ENCODE results near the gene XPNPEP2. TPM values are rescaled to one million over a fixed set of nuclear protein-coding genes. Genes with fewer than 3 reads are reported as not detected.

XPNPEP2 gene
- total RNA-seq, 4 donors from 2014 or later, result 3.4 to 25.0 (median 8.4) TPM

GRCh38 chrX:129705988-129706387 lies 32.8 kb upstream of the XPNPEP2 start:
- TF ChIP-seq CTCF (IDR thresholded peaks at IDR 0.05; ENCODE audit: low read depth), result no peak

GRCh38 chrX:129706400-129707072 lies 32.2 kb upstream of the XPNPEP2 start:
- no peak for TF ChIP-seq CTCF (IDR thresholded peaks at IDR 0.05; ENCODE audit: low read depth)

- TF ChIP-seq CTCF (IDR thresholded peaks at IDR 0.05; ENCODE audit: low read depth), result no peak
These were observed 24.2 kb upstream of the XPNPEP2 start for GRCh38 chrX:129714581-129714980.

GRCh38 chrX:129716507-129716906 lies 22.3 kb upstream of the XPNPEP2 start:
- no peak for TF ChIP-seq CTCF (IDR thresholded peaks at IDR 0.05; ENCODE audit: low read depth)

- no peak for TF ChIP-seq CTCF (IDR thresholded peaks at IDR 0.05; ENCODE audit: low read depth)
These were observed 20.9 kb upstream of the XPNPEP2 start for GRCh38 chrX:129717892-129718291.

GRCh38 chrX:129718676-129719075 lies 20.1 kb upstream of the XPNPEP2 start:
- TF ChIP-seq CTCF (IDR thresholded peaks at IDR 0.05; ENCODE audit: low read depth), result no peak

GRCh38 chrX:129719268-129719667 lies 19.5 kb upstream of the XPNPEP2 start:
- no peak for TF ChIP-seq CTCF (IDR thresholded peaks at IDR 0.05; ENCODE audit: low read depth)
